ENCODE results near the gene BTBD9. TPM values are rescaled to one million over a fixed set of nuclear protein-coding genes. Genes with fewer than 3 reads are reported as not detected.

Gene BTBD9
- total and polyA plus RNA-seq, 2 donors (not counting 1 experiment from before 2014, with no cell fraction given): 4.1 to 48.9 TPM

DNA sequence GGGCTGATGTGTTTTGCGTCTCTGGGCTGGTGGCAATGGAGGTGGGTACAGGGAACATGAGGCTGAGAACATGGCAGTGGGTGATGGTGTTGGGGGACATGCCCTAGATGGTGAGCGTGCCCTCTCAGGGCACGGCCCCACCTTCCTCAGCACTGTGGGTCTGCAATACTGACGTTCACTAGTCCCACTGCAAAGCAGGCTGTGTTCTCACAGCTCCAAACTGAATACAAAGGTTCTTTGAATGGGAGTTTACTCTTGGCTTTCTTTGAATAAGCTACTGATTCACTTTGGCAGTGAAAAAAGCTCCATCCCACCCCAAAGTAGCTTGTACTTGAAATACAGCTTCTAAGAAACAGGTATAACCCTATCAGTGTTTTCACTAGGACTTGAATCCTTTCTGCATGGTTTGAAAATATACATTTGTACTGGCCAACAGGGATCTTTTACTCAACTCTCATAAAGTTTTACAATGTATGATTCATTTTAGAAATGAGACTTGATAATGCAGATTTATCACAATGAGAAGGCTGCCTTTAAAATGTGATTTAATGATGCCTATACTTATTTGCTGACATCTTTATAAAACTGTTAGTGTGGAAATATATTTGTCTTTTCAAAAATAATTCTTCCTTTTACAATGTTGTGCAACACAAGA is 419.5 kb downstream of the BTBD9 start:
- no peaks in the 10 kb centered on the region for H3K4me1 Mint-ChIP-seq
- Histone ChIP-seq H3K36me3 (replicated peaks in 1 of 2; ENCODE audit: control extremely low read depth in 1 of 2, control insufficient read depth in 1 of 2, extremely low read depth in 1 of 2, insufficient read depth in 2 of 2, low read length in 1 of 2) (no peaks in the 10 kb centered on the region), H3K27me3 (replicated peaks in 1 of 4; ENCODE audit: control extremely low read depth in 1 of 4, control insufficient read depth in 3 of 4, insufficient read depth in 4 of 4, low read length in 3 of 4) (no peaks in the 10 kb centered on the region), H3K4me2 (replicated peaks; ENCODE audit: low read depth, low read length, poor library complexity, severe bottlenecking) (no peak overlapping the region), H2AFZ (ENCODE audit: insufficient read depth, low read depth, low read length, poor library complexity, severe bottlenecking) (no peak overlapping the region), H3K9me3 (ENCODE audit: control extremely low read depth in 1 of 3, control insufficient read depth in 2 of 3, insufficient read depth in 1 of 3, low read length in 2 of 3) (no peaks in the 10 kb centered on the region), H3K4me3 (ENCODE audit: control extremely low read depth in 1 of 5, extremely low read depth in 1 of 5, insufficient read depth in 1 of 5, low read depth in 2 of 5, low read length in 4 of 5) (no peak overlapping the region), H3K9ac (ENCODE audit: low read length) (no peak overlapping the region), H3K79me2 (ENCODE audit: control insufficient read depth, insufficient read depth, low read length) (no peaks in the 10 kb centered on the region), H3K4me1 (ENCODE audit: control insufficient read depth in 2 of 2, insufficient read depth in 2 of 2, low read length in 2 of 2) (no peaks in the 10 kb centered on the region), H4K20me1 (ENCODE audit: control insufficient read depth, insufficient read depth, low read length, poor library complexity, severe bottlenecking) (no peaks in the 10 kb centered on the region), H3K27ac (ENCODE audit: low read length in 2 of 2) (no peak overlapping the region)
- ATAC-seq (ENCODE audit: low read depth) (no peak), DNase-seq (no peak)
- TF ChIP-seq EZH2 (IDR thresholded peaks at IDR 0.05; ENCODE audit: borderline replicate concordance, insufficient read depth, low read depth, low read length, poor library complexity, severe bottlenecking): no peak
- TF ChIP-seq, protein P1, sequence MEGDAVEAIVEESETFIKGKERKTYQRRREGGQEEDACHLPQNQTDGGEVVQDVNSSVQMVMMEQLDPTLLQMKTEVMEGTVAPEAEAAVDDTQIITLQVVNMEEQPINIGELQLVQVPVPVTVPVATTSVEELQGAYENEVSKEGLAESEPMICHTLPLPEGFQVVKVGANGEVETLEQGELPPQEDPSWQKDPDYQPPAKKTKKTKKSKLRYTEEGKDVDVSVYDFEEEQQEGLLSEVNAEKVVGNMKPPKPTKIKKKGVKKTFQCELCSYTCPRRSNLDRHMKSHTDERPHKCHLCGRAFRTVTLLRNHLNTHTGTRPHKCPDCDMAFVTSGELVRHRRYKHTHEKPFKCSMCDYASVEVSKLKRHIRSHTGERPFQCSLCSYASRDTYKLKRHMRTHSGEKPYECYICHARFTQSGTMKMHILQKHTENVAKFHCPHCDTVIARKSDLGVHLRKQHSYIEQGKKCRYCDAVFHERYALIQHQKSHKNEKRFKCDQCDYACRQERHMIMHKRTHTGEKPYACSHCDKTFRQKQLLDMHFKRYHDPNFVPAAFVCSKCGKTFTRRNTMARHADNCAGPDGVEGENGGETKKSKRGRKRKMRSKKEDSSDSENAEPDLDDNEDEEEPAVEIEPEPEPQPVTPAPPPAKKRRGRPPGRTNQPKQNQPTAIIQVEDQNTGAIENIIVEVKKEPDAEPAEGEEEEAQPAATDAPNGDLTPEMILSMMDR (IDR thresholded peaks at IDR 0.05): no peak
- POLR2A ChIA-PET: no interaction called here
- H3K27ac Mint-ChIP-seq: no peak overlapping the region
- no peak overlapping the region for H3K4me3 Mint-ChIP-seq
- intact Hi-C loops (cut with micrococcal nuclease): no loop called here
- H3K27me3 Mint-ChIP-seq: no peaks in the 10 kb centered on the region
- peaks cover 2% of the 10 kb centered on the region for H3K9me3 Mint-ChIP-seq (ENCODE audit: insufficient read depth)
- WGBS (ENCODE audit: insufficient coverage): 100% methylated on average over 1 of the region's 4 CpGs
- CTCF ChIA-PET: no interaction called here

DNA sequence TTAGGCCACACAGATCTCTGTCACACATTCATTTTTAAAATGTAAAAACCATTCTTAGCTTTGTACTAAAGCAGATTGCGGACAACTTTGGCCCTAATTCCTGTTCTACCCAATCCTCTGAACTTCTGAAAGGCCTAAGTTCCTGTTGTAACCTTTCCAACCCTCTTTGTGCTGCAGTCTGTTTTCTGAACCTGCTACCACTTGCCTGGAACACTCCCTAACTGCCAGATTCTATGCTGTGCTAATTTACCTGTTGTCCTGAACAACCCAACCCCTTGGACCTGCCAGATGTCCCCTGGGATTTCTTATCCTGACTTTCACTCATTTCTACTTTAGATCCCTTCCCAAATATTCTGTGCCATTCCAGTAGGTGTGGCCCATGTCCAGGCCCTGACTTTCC is 421.5 kb downstream of the BTBD9 start:
- no peak overlapping the region for H3K4me3 Mint-ChIP-seq
- ChIA-PET CTCF (no interaction called here), POLR2A (no interaction called here)
- Histone ChIP-seq H3K4me2 (replicated peaks; ENCODE audit: low read depth, low read length, poor library complexity, severe bottlenecking) (no peak overlapping the region), H3K27me3 (replicated peaks in 1 of 4; ENCODE audit: control extremely low read depth in 1 of 4, control insufficient read depth in 3 of 4, insufficient read depth in 4 of 4, low read length in 3 of 4) (no peaks in the 10 kb centered on the region), H3K9me3 (ENCODE audit: control extremely low read depth in 1 of 3, control insufficient read depth in 2 of 3, insufficient read depth in 1 of 3, low read length in 2 of 3) (no peaks in the 10 kb centered on the region), H3K36me3 (replicated peaks in 1 of 2; ENCODE audit: control extremely low read depth in 1 of 2, control insufficient read depth in 1 of 2, extremely low read depth in 1 of 2, insufficient read depth in 2 of 2, low read length in 1 of 2) (no peaks in the 10 kb centered on the region), H3K4me1 (ENCODE audit: control insufficient read depth in 2 of 2, insufficient read depth in 2 of 2, low read length in 2 of 2) (no peaks in the 10 kb centered on the region), H4K20me1 (ENCODE audit: control insufficient read depth, insufficient read depth, low read length, poor library complexity, severe bottlenecking) (no peaks in the 10 kb centered on the region), H3K27ac (ENCODE audit: low read length in 2 of 2) (no peak overlapping the region), H3K79me2 (ENCODE audit: control insufficient read depth, insufficient read depth, low read length) (no peaks in the 10 kb centered on the region), H2AFZ (ENCODE audit: insufficient read depth, low read depth, low read length, poor library complexity, severe bottlenecking) (no peak overlapping the region), H3K4me3 (ENCODE audit: control extremely low read depth in 1 of 5, extremely low read depth in 1 of 5, insufficient read depth in 1 of 5, low read depth in 2 of 5, low read length in 4 of 5) (no peak overlapping the region), H3K9ac (ENCODE audit: low read length) (no peak overlapping the region)
- H3K9me3 Mint-ChIP-seq (ENCODE audit: insufficient read depth): peaks cover 2% of the 10 kb centered on the region
- DNase-seq: no peak
- intact Hi-C loops (cut with micrococcal nuclease): no loop called here
- no peak for TF ChIP-seq EZH2 (IDR thresholded peaks at IDR 0.05; ENCODE audit: borderline replicate concordance, insufficient read depth, low read depth, low read length, poor library complexity, severe bottlenecking)
- TF ChIP-seq, protein P1 (IDR thresholded peaks at IDR 0.05): no peak
- no peaks in the 10 kb centered on the region for H3K4me1 Mint-ChIP-seq
- WGBS (ENCODE audit: insufficient coverage): 100% methylated on average over 1 of the region's 1 CpG
- no peaks in the 10 kb centered on the region for H3K27me3 Mint-ChIP-seq
- ATAC-seq (ENCODE audit: low read depth): no peak
- no peak overlapping the region for H3K27ac Mint-ChIP-seq

Measured in B cell (primary cell).